HG02981 (cell line): ENCODE data around the gene SHANK1.

Experiments
- ATAC-seq: cut with Tn5 transposase; IDR thresholded peaks from one replicate; pipeline ENCODE4 v1.9.1; 2021; ENCODE audit warnings: mild to moderate bottlenecking, moderate library complexity; ENCODE audit not compliant: unreplicated experiment

The SHANK1 gene

DNA sequence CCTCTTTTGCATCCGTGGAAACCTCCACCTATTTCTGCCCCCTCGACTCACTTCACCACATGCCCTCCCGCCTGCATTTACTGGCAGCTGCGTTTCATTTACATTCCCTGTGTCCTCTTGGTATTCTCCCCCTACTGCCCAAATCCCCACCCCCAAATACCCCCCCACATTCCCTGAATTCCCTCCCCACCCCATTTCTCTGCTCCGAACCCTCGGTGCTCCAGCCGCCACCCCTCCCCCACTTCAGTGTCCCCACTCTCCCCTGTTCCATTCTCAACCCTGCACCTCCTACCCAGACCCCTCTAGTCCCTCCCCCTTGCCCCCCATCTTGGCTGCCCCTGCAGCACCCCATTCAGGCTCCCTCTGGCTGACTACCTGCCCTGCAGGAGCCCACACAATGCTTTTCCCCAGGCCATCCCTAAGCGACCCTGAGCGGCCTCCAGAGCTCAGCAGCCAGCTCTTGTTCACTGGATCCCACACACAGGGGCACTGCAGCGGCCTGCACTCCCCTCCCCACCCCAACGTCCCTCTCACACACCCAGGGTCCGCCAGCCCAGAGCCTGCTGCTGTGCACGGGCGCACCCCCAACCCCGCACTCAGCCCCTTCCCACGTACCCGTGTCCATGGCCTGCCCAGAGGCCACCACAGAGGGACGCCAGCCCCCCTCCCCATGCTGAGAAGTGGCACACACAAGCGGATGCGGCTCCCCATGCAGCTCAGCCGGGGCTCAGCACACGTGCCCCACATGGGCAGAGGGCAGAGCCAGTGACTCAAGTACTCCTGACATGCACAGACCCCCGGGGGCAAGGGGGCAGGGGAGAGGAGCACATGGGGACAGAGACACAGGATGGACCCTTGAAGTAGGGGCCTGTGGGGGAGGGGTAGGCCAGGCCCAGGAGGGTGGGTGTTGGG lies 26.3 kb downstream of the SHANK1 start:
- no peak for ATAC-seq

GRCh38 chr19:50690439-50690838 lies 29.2 kb downstream of the SHANK1 start:
- ATAC-seq, result no peak

- no peak for ATAC-seq
These were observed 30.8 kb downstream of the SHANK1 start for GRCh38 chr19:50688766-50689165.

DNA sequence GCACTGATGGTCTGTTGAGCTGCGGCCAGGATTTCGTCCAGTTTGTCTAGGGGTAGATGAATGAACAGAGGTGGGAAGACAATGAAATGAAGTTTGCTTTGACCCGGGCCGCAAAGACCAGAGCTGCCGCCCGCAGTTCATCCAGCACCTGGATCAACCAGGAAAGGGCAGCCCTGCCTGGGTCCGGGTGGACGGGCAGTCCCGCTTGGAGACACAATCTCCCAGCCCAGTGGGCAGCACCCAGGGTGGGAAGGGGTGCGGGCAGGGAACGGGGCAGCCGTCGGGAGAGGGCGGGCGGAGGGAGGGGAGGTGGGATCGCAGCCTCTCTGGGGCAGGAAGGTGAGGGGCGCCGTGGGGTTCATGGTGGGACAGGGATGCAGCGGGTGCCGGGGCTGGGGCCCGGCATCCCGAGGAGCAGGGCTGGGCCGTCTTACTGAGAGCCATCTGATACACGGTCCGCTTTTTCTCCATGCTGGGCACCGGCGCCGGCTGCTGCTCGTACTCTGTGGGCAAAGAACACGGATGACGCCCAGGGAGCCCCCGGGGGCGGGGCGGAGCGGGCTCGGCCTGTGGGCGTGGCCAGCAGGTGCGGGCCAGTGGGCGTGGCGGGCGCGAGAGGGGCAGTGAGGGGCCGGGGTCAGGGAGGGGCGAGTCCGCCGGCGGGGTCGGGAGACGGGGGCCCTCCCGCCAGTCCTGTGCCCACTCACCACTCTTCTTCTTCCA lies 33.1 kb downstream of the SHANK1 start:
- no peak for ATAC-seq

- ATAC-seq, result peak; percentile 68
These were observed 40.2 kb downstream of the SHANK1 start for GRCh38 chr19:50679177-50680125.

GRCh38 chr19:50678323-50678722 lies 41.3 kb downstream of the SHANK1 start:
- no peak for ATAC-seq

- ATAC-seq, result no peak
These were observed 42.0 kb downstream of the SHANK1 start for GRCh38 chr19:50677636-50678035.

- ATAC-seq, result no peak
These were observed 42.9 kb downstream of the SHANK1 start for GRCh38 chr19:50676625-50677197.

- ATAC-seq, result no peak
These were observed 46.5 kb downstream of the SHANK1 start for GRCh38 chr19:50673118-50673517.

- no peak for ATAC-seq
These were observed 49.6 kb downstream of the SHANK1 start for GRCh38 chr19:50670102-50670380.

- ATAC-seq, result no peak
These were observed 50.1 kb downstream of the SHANK1 start for GRCh38 chr19:50669302-50670101.

GRCh38 chr19:50668879-50669278 lies 50.7 kb downstream of the SHANK1 start:
- ATAC-seq, result no peak

GRCh38 chr19:50668416-50668815 lies 51.2 kb downstream of the SHANK1 start:
- no peak for ATAC-seq

DNA sequence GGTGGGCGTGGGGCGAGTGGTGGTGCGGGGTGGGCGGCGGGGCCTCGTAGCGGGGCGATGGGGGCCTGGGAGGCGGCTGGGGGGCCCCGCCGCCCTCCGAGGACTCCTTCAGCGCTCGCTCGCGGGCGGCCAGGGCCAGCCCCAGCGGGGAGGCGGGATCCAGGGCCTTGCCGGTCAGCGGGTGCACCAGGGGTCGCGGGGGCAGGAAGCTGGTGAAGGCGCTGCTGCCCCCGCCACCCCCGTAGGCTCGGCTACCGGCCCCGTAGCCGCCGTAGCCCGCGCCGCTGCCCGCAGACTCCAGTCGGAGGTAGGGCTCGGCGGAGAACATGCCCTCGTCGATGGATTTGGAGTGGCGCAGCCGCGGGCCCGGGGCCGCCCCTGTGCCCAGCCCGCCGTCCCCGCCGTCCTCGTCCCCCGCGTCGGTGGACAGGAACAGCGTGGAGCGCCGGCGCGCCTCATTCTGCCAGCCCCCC lies 51.8 kb downstream of the SHANK1 start:
- ATAC-seq, result no peak

GRCh38 chr19:50667177-50667758 lies 52.3 kb downstream of the SHANK1 start:
- no peak for ATAC-seq

- ATAC-seq, result no peak
These were observed 53.0 kb downstream of the SHANK1 start for GRCh38 chr19:50666346-50667176.

GRCh38 chr19:50664204-50664603 lies 55.4 kb downstream of the SHANK1 start:
- ATAC-seq, result no peak

- no peak for ATAC-seq
These were observed 56.2 kb downstream of the SHANK1 start for GRCh38 chr19:50663482-50663790.
